ENCODE results near the gene ANAPC7. TPM values are rescaled to one million over a fixed set of nuclear protein-coding genes. Genes with fewer than 3 reads are reported as not detected.

Gene ANAPC7
- total RNA-seq, 1 experiment from 2014 or later = 144 TPM

DNA sequence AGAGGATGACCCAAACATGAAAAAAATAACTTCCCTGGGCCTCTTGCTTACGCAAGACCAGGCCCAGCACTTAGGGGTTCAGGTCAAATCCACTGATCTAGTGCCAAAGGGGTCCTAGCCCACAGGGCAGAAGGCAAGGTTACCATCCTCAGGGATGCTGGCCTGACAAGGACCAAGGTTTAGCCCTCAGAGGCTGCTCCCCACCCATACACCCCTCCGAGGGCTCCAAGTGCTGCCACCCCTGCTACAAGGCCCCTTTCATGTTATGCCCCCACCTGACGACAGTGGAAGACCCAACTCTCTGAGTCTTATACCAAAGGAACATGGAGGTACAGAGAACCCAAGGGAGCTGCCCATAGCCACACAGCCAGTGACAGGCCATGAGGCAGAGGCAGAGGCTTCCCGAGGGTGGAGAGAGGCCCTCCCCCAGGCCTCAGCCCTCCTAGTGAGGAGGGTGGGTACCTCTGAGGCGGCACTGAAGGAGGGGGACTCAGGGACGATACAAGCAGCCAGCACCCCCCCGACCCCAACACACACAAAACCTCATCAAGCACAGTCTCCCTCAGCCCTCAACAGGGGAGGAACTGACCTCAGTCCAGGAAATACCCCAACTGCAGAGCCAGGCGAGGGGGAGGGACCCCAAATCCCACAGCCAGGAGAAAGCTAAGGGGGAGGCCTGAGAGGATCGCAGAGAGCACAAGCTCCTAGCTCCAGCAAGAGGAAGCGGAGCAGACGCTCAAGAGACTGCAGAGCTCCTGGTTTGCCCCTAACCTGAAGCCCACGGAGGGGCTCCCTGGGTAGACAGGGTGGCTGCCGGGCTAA, 37.0 kb downstream of the ANAPC7 start:
- Histone ChIP-seq H3K4me3 (ENCODE audit: low read depth, low read length, poor library complexity, severe bottlenecking) (no peak overlapping the region), H3K27ac (ENCODE audit: low read depth, low read length, poor library complexity, severe bottlenecking) (no peak overlapping the region), H3K27me3 (replicated peaks; ENCODE audit: insufficient read depth, low read depth, low read length, poor library complexity) (no peaks in the 10 kb centered on the region), H3K36me3 (ENCODE audit: insufficient read depth, low read length, poor library complexity, severe bottlenecking) (peaks cover 9% of the 10 kb centered on the region), H3K4me1 (ENCODE audit: insufficient read depth, low read length, poor library complexity, severe bottlenecking) (peaks cover 7% of the 10 kb centered on the region), H3K9me3 (ENCODE audit: low read depth, low read length, poor library complexity, severe bottlenecking) (no peaks in the 10 kb centered on the region)
- CTCF ChIA-PET = no interaction called here
- POLR2A ChIA-PET (ENCODE audit: low non-redundant PET) = no interaction called here
- DNase-seq (ENCODE audit: low spot score) = no peak
- intact Hi-C loops (cut with micrococcal nuclease; ENCODE audit: unreplicated experiment) = no loop called here
- no TSS peak for BruUV-seq (replicated peaks)
- TF ChIP-seq EZH2 (IDR thresholded peaks at IDR 0.05; ENCODE audit: borderline replicate concordance, low read depth, low read length, poor library complexity, severe bottlenecking) = no peak
- TF ChIP-seq, protein P1, sequence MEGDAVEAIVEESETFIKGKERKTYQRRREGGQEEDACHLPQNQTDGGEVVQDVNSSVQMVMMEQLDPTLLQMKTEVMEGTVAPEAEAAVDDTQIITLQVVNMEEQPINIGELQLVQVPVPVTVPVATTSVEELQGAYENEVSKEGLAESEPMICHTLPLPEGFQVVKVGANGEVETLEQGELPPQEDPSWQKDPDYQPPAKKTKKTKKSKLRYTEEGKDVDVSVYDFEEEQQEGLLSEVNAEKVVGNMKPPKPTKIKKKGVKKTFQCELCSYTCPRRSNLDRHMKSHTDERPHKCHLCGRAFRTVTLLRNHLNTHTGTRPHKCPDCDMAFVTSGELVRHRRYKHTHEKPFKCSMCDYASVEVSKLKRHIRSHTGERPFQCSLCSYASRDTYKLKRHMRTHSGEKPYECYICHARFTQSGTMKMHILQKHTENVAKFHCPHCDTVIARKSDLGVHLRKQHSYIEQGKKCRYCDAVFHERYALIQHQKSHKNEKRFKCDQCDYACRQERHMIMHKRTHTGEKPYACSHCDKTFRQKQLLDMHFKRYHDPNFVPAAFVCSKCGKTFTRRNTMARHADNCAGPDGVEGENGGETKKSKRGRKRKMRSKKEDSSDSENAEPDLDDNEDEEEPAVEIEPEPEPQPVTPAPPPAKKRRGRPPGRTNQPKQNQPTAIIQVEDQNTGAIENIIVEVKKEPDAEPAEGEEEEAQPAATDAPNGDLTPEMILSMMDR (conservative IDR thresholded peaks at IDR 0.05; ENCODE audit: low read depth, low read length) = no peak

DNA sequence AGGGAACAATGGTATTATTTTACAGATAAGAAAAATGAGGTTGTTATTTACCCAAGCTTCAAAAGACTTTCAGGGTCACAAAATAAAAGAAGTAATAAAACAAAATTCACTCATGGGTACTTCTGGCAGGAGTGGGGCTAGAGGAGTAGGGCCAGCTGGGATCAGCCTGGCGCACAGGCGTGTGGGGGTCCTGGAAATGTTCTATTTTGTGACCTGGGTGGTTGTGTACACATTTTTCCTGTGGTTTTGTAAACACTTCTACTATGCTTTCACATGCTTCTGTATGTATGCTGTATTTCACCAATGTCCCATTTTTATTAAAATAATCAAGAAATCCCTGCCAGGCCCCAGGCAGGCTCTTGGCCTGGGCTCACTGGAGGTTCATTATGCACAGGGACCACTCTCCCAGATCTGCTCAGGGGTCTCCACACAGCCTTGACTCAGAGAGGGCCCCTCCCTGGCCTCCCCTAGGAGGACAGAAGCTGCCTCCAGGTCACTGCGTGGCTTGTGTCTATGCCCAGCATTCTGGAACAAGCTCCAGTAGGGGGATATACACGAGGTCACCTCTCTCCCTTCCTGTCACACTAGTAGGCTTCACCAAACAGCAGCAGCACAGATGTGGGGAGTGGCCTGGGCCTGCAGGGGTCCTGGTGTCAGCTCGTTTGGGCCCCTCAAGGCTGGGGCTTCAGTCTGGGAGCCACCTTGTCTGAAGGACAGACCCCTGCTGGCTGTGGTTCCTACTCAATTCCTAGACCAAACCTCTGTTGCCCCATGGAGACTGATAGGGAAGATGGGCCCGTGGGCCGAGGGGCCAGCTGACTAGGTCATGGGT, 37.8 kb downstream of the ANAPC7 start:
- CTCF ChIA-PET = no interaction called here
- intact Hi-C loops (cut with micrococcal nuclease; ENCODE audit: unreplicated experiment) = no loop called here
- H3K4me3 ChIP-seq (ENCODE audit: low read depth, low read length, poor library complexity, severe bottlenecking) = no peak overlapping the region
- POLR2A ChIA-PET (ENCODE audit: low non-redundant PET) = no interaction called here
- peaks cover 5% of the 10 kb centered on the region for H3K36me3 ChIP-seq (ENCODE audit: insufficient read depth, low read length, poor library complexity, severe bottlenecking)
- no peaks in the 10 kb centered on the region for H3K27me3 ChIP-seq (replicated peaks; ENCODE audit: insufficient read depth, low read depth, low read length, poor library complexity)
- BruUV-seq (replicated peaks) = no TSS peak
- H3K9me3 ChIP-seq (ENCODE audit: low read depth, low read length, poor library complexity, severe bottlenecking) = no peaks in the 10 kb centered on the region
- no peak for DNase-seq (ENCODE audit: low spot score)
- TF ChIP-seq, protein P1 (conservative IDR thresholded peaks at IDR 0.05; ENCODE audit: low read depth, low read length) = no peak
- TF ChIP-seq EZH2 (IDR thresholded peaks at IDR 0.05; ENCODE audit: borderline replicate concordance, low read depth, low read length, poor library complexity, severe bottlenecking) = no peak
- no peak overlapping the region for H3K27ac ChIP-seq (ENCODE audit: low read depth, low read length, poor library complexity, severe bottlenecking)
- H3K4me1 ChIP-seq (ENCODE audit: insufficient read depth, low read length, poor library complexity, severe bottlenecking) = no peaks in the 10 kb centered on the region

DNA sequence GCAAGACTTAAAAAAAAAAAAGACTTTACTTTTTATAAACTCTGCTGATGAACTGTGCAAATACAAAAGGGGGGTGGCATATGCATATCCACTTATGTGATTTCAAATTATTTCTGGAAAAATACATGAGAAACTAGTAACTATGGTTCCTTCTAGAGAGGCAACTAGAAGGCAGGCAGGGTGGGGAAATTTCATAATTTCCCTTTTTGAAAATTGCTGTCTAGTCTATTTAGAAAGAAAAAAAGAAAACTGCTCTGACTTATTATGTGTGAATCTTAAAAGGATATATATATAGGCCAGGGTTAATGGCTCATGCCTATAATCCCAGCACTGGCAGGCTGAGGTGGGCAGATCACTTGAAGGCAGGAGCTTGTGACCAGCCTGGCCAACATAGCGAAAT, 42.3 kb downstream of the ANAPC7 start:
- intact Hi-C loops (cut with micrococcal nuclease; ENCODE audit: unreplicated experiment) = no loop called here
- H3K27ac ChIP-seq (ENCODE audit: low read depth, low read length, poor library complexity, severe bottlenecking) = no peak overlapping the region
- H3K27me3 ChIP-seq (replicated peaks; ENCODE audit: insufficient read depth, low read depth, low read length, poor library complexity) = no peaks in the 10 kb centered on the region
- H3K4me3 ChIP-seq (ENCODE audit: low read depth, low read length, poor library complexity, severe bottlenecking) = no peak overlapping the region
- TF ChIP-seq, protein P1 (conservative IDR thresholded peaks at IDR 0.05; ENCODE audit: low read depth, low read length) = no peak
- no peak for TF ChIP-seq EZH2 (IDR thresholded peaks at IDR 0.05; ENCODE audit: borderline replicate concordance, low read depth, low read length, poor library complexity, severe bottlenecking)
- DNase-seq (ENCODE audit: low spot score) = no peak
- no peaks in the 10 kb centered on the region for H3K9me3 ChIP-seq (ENCODE audit: low read depth, low read length, poor library complexity, severe bottlenecking)
- H3K4me1 ChIP-seq (ENCODE audit: insufficient read depth, low read length, poor library complexity, severe bottlenecking) = no peaks in the 10 kb centered on the region
- BruUV-seq (replicated peaks) = no TSS peak
- no peaks in the 10 kb centered on the region for H3K36me3 ChIP-seq (ENCODE audit: insufficient read depth, low read length, poor library complexity, severe bottlenecking)
- CTCF ChIA-PET = no interaction called here
- POLR2A ChIA-PET (ENCODE audit: low non-redundant PET) = no interaction called here
